ENCODE data around the gene RGL2. TPM values are rescaled to one million over a fixed set of nuclear protein-coding genes. Genes with fewer than 3 reads are reported as not detected.
A peak's percentile ranks its signal among the peaks of the same experiment; 100 is the strongest.
"Not testable (repeated sequence)": the region's sequence is repeated elsewhere in the genome, so short reads cannot be mapped to it uniquely, and the experiment has no call there.

The RGL2 gene, protein sequence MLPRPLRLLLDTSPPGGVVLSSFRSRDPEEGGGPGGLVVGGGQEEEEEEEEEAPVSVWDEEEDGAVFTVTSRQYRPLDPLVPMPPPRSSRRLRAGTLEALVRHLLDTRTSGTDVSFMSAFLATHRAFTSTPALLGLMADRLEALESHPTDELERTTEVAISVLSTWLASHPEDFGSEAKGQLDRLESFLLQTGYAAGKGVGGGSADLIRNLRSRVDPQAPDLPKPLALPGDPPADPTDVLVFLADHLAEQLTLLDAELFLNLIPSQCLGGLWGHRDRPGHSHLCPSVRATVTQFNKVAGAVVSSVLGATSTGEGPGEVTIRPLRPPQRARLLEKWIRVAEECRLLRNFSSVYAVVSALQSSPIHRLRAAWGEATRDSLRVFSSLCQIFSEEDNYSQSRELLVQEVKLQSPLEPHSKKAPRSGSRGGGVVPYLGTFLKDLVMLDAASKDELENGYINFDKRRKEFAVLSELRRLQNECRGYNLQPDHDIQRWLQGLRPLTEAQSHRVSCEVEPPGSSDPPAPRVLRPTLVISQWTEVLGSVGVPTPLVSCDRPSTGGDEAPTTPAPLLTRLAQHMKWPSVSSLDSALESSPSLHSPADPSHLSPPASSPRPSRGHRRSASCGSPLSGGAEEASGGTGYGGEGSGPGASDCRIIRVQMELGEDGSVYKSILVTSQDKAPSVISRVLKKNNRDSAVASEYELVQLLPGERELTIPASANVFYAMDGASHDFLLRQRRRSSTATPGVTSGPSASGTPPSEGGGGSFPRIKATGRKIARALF
- total RNA-seq = 10 to 100 TPM; 34.3 to 43.7 TPM

DNA sequence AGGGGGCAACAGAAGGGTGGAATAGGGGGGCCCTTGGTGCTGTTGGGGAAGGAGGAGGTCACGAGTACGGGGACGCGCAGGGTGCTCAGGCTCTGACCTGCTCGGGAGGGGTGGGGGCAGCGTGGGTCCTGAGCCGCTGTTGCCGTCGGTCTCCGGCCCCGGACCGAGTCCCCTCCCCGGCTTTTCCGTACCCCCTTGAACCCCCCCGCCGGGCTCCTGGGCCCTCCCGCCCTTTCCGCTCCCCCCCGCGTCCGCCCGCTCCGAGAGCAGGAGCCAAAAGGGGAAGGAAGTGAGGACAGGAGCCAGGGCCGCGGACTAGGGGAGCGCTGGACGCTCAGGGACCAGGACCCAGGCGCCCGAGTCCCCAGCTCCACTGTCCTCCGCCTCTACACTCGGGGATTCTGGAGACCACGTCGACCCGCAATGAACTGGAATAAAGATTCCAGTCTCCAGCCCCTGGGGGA lies at the start of gene RGL2:
Gene RGL2, minus strand, starts transcription at position 170 of the 464 bp plus-strand sequence. CDS start 332 bp downstream, outside the sequence.
- Mint-ChIP-seq H3K27ac (peak within 1 kb of the TSS; percentile 98), H3K4me3 (peak within 1 kb of the TSS; percentile 98 to 100), H3K4me1 (ENCODE audit: low read depth) (peaks cover 39% of the 10 kb centered on the region), H3K9me3 (no peaks in the 10 kb centered on the region), H3K27me3 (ENCODE audit: low read depth) (no peaks in the 10 kb centered on the region), H3K36me3 (ENCODE audit: insufficient read depth in 2 of 2) (peaks cover 13 to 26% of the 10 kb centered on the region in 2 donors)
- DNase-seq (peak; percentile 54 to 69), ATAC-seq (replicated peaks in 1 of 2) (peak; percentile 22 to 38)

DNA sequence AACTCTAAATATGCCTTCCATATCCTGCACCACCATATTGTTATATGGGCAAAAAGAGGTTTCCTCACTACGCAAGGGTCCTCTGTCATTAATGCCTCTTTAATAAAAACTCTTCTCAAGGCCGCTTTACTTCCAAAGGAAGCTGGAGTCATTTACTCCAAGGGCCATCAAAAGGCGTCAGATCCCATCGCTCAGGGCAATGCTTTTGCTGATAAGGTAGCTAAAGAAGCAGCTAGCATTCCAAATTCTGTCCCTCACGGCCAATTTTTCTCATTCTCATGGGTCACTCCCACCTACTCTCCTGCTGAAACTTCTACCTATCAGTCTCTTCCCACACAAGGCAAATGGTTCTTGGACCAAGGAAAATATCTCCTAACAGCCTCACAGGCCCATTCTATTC lies 49.1 kb upstream of the RGL2 start:
- no peak for ATAC-seq (replicated peaks in 1 of 2)
- Mint-ChIP-seq H3K9me3 (no peaks in the 10 kb centered on the region), H3K4me3 (no peak overlapping the region), H3K36me3 (ENCODE audit: insufficient read depth in 2 of 2) (no peaks in the 10 kb centered on the region), H3K4me1 (ENCODE audit: low read depth) (peaks cover 22% of the 10 kb centered on the region), H3K27ac (no peak overlapping the region), H3K27me3 (ENCODE audit: low read depth) (no peaks in the 10 kb centered on the region)
- DNase-seq = no peak

GRCh38 chr6:33346972-33347371 lies 48.2 kb upstream of the RGL2 start:
- not testable (repeated sequence) for H3K9me3 Mint-ChIP-seq

GRCh38 chr6:33344701-33345697 lies 46.3 kb upstream of the RGL2 start:
- no peaks in the 10 kb centered on the region for H3K36me3 Mint-ChIP-seq (ENCODE audit: insufficient read depth in 2 of 2)
- peak overlapping the region; percentile 1 for H3K27ac Mint-ChIP-seq
- no peaks in the 10 kb centered on the region for H3K27me3 Mint-ChIP-seq (ENCODE audit: low read depth)
- DNase-seq (peak; percentile 59 to 62), ATAC-seq (replicated peaks in 1 of 2) (peak; percentile 69 to 73)
- no peaks in the 10 kb centered on the region for H3K9me3 Mint-ChIP-seq
- peak overlapping the region; percentile 63 to 76 for H3K4me3 Mint-ChIP-seq
- peaks cover 22% of the 10 kb centered on the region for H3K4me1 Mint-ChIP-seq (ENCODE audit: low read depth)

More at GRCh38 chr6:33346972-33347371, 48.2 kb upstream of the RGL2 start:
- H3K36me3 Mint-ChIP-seq (ENCODE audit: insufficient read depth in 2 of 2); ATAC-seq (replicated peaks in 1 of 2); H3K27ac Mint-ChIP-seq; H3K27me3 Mint-ChIP-seq (ENCODE audit: low read depth); H3K4me3 Mint-ChIP-seq; DNase-seq: not testable (repeated sequence)
- peaks cover 22% of the 10 kb centered on the region for H3K4me1 Mint-ChIP-seq (ENCODE audit: low read depth)

DNA sequence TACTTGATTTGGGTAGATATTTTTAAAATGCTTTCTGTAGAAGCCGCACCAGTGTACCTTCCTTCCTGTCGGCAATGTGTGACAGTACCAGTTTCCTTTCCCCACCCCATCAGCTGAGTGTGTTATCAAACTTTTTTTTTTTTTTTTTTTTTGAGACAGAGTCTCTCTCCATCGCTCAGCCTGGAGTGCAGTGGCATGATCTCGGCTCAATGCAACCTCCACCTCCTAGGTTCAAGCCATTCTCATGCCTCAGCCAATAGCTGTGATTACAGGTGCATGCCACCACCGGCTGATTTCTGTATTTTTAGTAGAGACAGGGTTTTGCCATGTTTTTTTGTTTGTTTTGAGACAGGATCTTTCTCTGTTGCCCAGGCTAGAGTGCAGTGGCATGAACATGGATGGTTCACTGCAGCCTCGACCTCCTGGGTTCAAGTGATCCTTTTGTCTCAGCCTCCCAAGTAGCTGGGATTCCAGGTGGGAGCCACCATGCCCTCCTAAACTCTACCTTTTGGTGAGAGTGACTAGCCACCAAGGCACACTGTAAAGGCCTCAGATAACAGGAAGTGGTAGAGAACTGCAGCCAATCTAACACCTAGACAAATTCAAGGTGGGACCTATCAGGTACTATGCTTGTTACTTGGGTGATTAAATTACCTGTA lies 45.3 kb upstream of the RGL2 start:
- peak; percentile 67 to 77 for ATAC-seq (replicated peaks in 1 of 2)
- no peaks in the 10 kb centered on the region for H3K36me3 Mint-ChIP-seq (ENCODE audit: insufficient read depth in 2 of 2)
- no peaks in the 10 kb centered on the region for H3K9me3 Mint-ChIP-seq
- H3K27ac Mint-ChIP-seq = peak overlapping the region; percentile 10
- H3K27me3 Mint-ChIP-seq (ENCODE audit: low read depth) = no peaks in the 10 kb centered on the region
- peaks cover 22% of the 10 kb centered on the region for H3K4me1 Mint-ChIP-seq (ENCODE audit: low read depth)
- peak overlapping the region; percentile 56 to 76 for H3K4me3 Mint-ChIP-seq
- DNase-seq = peak; percentile 29 to 32

DNA sequence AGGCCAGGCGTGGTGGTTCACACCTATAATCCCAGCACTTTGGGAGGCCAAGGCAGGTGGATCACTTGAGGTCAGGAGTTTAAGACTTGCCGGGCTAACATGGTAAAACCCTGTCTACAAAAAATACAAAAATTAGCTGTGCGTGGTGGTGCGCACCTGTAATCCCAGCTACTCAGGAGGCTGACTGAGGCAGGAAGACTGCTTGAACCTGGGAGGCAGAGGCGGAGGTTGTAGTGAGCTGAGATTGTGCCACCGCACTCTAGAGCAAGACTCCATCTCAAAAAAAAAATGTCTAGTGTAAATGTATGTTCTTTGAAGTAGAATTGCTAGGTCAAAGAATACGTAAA lies 44.8 kb upstream of the RGL2 start:
- H3K4me1 Mint-ChIP-seq (ENCODE audit: low read depth) = peaks cover 22% of the 10 kb centered on the region
- H3K9me3 Mint-ChIP-seq; DNase-seq; H3K36me3 Mint-ChIP-seq (ENCODE audit: insufficient read depth in 2 of 2); H3K27me3 Mint-ChIP-seq (ENCODE audit: low read depth): not testable (repeated sequence)
- peak overlapping the region; percentile 56 to 76 for H3K4me3 Mint-ChIP-seq
- H3K27ac Mint-ChIP-seq = peak overlapping the region; percentile 10
- ATAC-seq (replicated peaks in 1 of 2) = peak in 1 of 2 donors; percentile 27

- Mint-ChIP-seq H3K27me3 (ENCODE audit: low read depth) (no peaks in the 10 kb centered on the region), H3K27ac (no peak overlapping the region), H3K9me3 (no peaks in the 10 kb centered on the region), H3K36me3 (ENCODE audit: insufficient read depth in 2 of 2) (no peaks in the 10 kb centered on the region), H3K4me1 (ENCODE audit: low read depth) (peaks cover 8% of the 10 kb centered on the region), H3K4me3 (no peak overlapping the region)
- ATAC-seq (replicated peaks in 1 of 2) (no peak), DNase-seq (no peak)
Measured at GRCh38 chr6:33339193-33339592, 40.5 kb upstream of the RGL2 start.

GRCh38 chr6:33336495-33336894 lies 37.8 kb upstream of the RGL2 start:
- no peak for ATAC-seq (replicated peaks in 1 of 2)
- H3K27me3 Mint-ChIP-seq (ENCODE audit: low read depth) = no peaks in the 10 kb centered on the region
- peaks cover 17% of the 10 kb centered on the region for H3K4me1 Mint-ChIP-seq (ENCODE audit: low read depth)
- H3K9me3 Mint-ChIP-seq = no peaks in the 10 kb centered on the region
- no peak overlapping the region for H3K27ac Mint-ChIP-seq
- H3K4me3 Mint-ChIP-seq = no peak overlapping the region
- no peak for DNase-seq
- H3K36me3 Mint-ChIP-seq (ENCODE audit: insufficient read depth in 2 of 2) = no peaks in the 10 kb centered on the region

DNA sequence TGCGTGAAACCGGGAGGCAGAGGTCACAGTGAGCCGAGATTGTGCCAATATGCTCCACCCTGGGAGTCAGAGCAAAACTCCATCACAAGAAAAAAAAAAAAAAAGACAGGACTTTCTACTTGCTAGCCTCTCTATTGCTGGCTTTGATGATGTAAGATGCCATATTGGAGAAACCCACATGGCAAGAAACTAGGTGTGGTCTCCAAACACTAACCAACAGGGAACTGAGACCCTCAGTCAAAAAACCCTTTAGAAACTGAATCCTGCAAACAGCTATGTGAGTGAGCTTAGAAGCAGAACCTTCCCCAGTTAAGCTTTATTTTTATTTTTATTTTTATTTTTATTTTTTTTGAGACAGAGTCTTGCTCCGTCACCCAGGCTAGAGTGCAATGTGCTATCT lies 37.2 kb upstream of the RGL2 start:
- DNase-seq = no peak
- Mint-ChIP-seq H3K9me3 (no peaks in the 10 kb centered on the region), H3K27me3 (ENCODE audit: low read depth) (no peaks in the 10 kb centered on the region), H3K4me1 (ENCODE audit: low read depth) (peaks cover 17% of the 10 kb centered on the region), H3K4me3 (no peak overlapping the region), H3K27ac (no peak overlapping the region), H3K36me3 (ENCODE audit: insufficient read depth in 2 of 2) (no peaks in the 10 kb centered on the region)
- no peak for ATAC-seq (replicated peaks in 1 of 2)

GRCh38 chr6:33333666-33334065 lies 34.9 kb upstream of the RGL2 start:
- H3K27me3 Mint-ChIP-seq (ENCODE audit: low read depth) = no peaks in the 10 kb centered on the region
- no peak overlapping the region for H3K4me3 Mint-ChIP-seq
- no peak for ATAC-seq (replicated peaks in 1 of 2)
- H3K36me3 Mint-ChIP-seq (ENCODE audit: insufficient read depth in 2 of 2) = no peaks in the 10 kb centered on the region
- no peak overlapping the region for H3K27ac Mint-ChIP-seq
- peaks cover 17% of the 10 kb centered on the region for H3K4me1 Mint-ChIP-seq (ENCODE audit: low read depth)
- DNase-seq = no peak
- H3K9me3 Mint-ChIP-seq = no peaks in the 10 kb centered on the region

DNA sequence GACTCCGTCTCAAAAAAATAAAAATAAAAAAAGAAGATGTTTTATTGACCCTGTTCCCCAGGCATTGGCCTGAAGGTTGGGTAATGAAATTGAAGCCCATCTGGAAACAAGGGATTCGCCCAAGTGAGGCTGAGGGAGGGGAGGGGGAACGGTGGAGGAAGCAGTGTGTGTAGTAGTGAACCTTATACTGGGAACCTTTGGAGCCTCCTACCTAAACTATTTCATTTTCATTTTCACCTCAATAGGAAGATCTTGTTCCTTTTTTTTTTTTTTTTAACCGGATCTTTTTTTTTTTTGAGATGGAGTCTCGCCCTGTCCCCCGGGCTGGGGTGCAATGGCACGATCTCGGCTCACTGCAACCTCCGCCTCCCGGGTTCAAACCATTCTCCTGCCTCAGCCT lies 32.0 kb upstream of the RGL2 start:
- Mint-ChIP-seq H3K9me3 (no peaks in the 10 kb centered on the region), H3K27ac (no peak overlapping the region), H3K27me3 (ENCODE audit: low read depth) (no peaks in the 10 kb centered on the region), H3K36me3 (ENCODE audit: insufficient read depth in 2 of 2) (no peaks in the 10 kb centered on the region), H3K4me1 (ENCODE audit: low read depth) (peaks cover 17% of the 10 kb centered on the region), H3K4me3 (no peak overlapping the region)
- ATAC-seq (replicated peaks in 1 of 2) (no peak), DNase-seq (no peak)

DNA sequence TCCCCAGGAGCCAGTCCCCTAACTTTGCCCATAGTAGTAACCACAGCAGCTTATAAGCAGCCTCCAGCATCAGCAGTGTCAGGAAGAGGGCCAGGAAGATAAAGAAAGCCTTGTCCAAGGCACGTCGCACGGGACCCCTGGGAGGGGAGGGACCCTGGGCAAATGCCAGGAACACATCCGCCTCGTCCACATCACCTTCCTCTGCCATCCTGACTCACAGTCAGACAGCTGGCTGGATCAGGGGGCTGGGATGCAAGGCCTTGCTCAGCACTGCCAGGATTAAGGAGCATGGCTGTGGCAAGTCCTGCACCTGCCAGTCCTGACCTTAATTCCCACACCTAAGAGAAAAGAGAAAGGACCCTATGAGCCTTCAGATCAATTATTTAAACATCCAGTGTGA lies 30.3 kb upstream of the RGL2 start:
- Mint-ChIP-seq H3K4me1 (ENCODE audit: low read depth) (peaks cover 17% of the 10 kb centered on the region), H3K27ac (no peak overlapping the region), H3K36me3 (ENCODE audit: insufficient read depth in 2 of 2) (no peaks in the 10 kb centered on the region), H3K9me3 (no peaks in the 10 kb centered on the region), H3K27me3 (ENCODE audit: low read depth) (no peaks in the 10 kb centered on the region), H3K4me3 (no peak overlapping the region)
- no peak for ATAC-seq (replicated peaks in 1 of 2)
- no peak for DNase-seq
